Ovary (tissue), 3 donors: ENCODE data around the gene CTCF.

ENCODE experiments used
- POLR2A ChIP-seq: fragments of 450-650 bp; IDR thresholded peaks from one replicate; pipeline ENCODE4 v1.6.1; 2017; ENCODE audit warnings: antibody characterized with exemption, mild to moderate bottlenecking, moderate library complexity
- TF ChIP-seq, protein P1 (sequence below), 3 donors: fragments of 450-650 bp in 2 of 3; fragments of 200-600 bp in 1 of 3; IDR thresholded peaks; one replicate each; pipeline versions ENCODE4 v1.5.1 to v1.8.0; 2016 to 2022; ENCODE audit warnings: antibody characterized with exemption in 3 of 3, mild to moderate bottlenecking in 1 of 3
- donor health status: DM: no; HTN: no; CAD: no.

- TF ChIP-seq POLR2A: no peak
- TF ChIP-seq, protein P1, sequence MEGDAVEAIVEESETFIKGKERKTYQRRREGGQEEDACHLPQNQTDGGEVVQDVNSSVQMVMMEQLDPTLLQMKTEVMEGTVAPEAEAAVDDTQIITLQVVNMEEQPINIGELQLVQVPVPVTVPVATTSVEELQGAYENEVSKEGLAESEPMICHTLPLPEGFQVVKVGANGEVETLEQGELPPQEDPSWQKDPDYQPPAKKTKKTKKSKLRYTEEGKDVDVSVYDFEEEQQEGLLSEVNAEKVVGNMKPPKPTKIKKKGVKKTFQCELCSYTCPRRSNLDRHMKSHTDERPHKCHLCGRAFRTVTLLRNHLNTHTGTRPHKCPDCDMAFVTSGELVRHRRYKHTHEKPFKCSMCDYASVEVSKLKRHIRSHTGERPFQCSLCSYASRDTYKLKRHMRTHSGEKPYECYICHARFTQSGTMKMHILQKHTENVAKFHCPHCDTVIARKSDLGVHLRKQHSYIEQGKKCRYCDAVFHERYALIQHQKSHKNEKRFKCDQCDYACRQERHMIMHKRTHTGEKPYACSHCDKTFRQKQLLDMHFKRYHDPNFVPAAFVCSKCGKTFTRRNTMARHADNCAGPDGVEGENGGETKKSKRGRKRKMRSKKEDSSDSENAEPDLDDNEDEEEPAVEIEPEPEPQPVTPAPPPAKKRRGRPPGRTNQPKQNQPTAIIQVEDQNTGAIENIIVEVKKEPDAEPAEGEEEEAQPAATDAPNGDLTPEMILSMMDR (IDR thresholded peaks at IDR 0.05): no peak
Observed at GRCh38 chr16:67534431-67534830, 27.9 kb upstream of the CTCF start.
